HG02678 (cell line): Measurements from ENCODE around the gene CGRRF1.

Experiments used
- ATAC-seq: cut with Tn5 transposase; IDR thresholded peaks from one replicate; pipeline ENCODE4 v1.9.1; 2021; ENCODE audit warnings: mild to moderate bottlenecking, moderate library complexity; ENCODE audit not compliant: unreplicated experiment

CGRRF1 gene

DNA sequence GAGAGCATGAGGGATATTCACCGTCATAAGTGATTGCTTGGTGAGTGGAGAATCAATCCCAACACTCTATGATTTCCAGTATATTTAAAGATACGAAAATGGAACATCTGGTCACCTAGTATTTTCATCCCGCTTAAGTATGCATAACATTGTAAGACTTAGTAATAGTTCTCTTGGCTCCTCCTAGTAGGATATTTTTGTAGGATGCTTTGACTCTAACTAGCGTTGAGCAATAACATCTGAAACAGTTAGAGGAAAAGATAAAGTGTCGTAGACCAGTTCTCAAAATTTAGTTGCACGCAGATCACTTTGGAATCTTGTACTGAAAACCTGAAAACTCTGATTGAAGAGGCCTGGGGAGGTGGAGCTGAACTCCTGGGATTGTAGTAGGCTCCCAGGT is 64.8 kb downstream of the CGRRF1 start:
- ATAC-seq = no peak

DNA sequence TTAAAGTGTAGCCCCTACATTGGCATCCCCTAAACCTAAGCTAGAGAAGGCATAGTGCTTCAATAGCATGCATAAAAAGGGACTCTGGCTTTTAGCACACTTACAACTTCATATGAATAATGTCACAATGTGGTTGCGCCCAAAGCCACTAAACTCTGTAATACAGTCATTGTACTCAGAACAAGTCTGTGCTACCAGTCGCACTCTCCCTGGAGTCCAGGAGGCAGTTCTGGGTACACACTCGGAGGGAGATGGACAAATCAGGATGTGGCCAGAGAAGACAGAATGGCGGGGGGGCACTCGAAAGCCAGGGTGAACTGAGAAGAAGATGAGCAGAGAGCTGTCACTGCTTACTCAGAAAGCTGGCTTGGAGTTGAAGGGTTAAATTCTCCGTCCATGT is 67.8 kb downstream of the CGRRF1 start:
- no peak for ATAC-seq

DNA sequence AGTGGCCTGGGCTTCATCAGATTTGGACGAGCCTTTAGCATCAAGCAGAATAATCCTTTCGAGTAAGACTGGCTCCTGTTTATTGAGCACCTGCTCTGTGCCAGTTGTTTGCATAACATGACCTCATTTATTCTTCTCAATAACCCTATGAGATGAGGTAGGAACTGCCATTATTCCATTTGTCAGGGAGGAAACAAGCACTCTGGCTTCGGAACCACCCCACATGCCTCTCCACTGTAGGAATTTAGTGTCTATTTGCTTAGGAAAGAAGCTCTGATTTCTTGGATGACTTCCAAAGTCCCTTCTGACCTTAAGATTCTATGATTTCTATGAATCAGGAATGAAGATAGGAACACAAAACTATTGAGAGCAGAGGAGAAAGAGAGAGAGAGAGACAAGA is 68.3 kb downstream of the CGRRF1 start:
- ATAC-seq = no peak

DNA sequence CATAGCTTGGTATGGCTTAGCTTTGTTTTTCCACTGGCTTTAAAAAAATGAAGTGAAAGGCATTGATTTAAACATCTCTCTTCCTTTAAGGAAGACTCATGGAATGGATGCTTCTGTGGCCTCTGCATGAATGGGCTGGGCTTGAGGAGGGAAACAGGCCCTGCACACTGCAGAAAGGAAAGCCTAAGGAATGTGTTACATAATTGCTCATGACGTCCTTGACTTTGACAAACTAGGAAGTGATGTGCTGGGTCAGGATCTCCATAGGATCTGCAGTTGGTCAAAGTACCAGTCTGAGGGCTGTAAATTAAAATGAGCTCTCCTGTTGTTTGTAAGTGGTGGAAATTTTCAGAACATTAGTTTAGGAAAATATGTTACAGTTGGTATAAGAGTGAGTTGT is 69.9 kb downstream of the CGRRF1 start:
- no peak for ATAC-seq

DNA sequence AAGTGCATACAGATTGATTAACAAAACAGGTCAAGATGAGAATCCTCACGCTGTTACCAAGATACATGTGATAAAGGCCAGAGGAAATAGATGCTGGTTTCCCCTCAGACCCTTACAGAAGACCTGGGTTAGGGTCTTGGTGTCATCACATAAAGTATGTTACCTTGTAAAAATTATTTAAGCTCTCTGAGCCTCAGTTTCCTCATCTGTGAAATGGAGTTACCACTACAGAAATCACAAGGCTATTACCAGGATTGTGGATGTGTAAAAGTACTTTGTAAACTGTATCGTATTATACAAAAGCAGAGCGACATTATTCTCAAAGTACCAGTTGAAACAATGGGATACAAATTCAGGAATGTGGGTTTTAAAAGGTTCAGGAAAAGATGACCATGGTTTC is 71.2 kb downstream of the CGRRF1 start:
- ATAC-seq = no peak

DNA sequence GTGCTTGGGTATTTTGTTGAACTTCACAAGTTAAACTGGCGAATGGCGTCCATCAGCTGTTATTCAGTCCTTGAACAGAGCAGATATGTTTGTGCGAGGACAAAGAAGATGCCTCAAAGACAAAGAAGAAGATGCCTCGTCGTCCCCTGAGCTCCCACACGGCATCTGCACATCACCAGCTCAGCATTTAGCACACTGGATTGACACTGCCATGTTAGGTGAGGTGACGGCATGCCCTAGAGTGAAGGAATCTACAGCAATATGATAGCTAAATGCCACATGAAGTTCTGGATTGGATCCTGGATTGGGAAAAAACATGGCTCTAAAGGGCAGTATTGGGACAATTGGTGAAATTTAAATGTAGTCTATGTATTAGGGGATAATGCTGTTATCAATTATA is 72.6 kb downstream of the CGRRF1 start:
- ATAC-seq = no peak

DNA sequence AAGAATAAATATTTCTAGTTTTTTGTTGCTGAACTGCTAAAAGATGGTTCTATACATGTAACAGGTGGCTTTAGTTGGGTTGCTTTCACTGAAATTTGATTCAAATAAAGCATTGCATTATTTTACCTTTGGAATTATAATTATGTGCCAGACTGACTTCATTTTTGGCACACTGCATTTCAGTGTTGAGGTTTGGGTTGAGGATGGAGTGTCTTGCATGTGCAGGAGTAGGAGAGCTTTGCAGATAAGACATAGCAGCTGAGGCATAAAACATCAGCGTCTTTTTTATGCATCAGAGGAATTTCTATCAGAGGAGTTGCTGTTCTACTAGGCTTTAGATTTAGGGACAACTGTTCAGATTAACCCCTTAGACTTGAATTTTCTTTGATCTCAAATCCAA is 74.4 kb downstream of the CGRRF1 start:
- ATAC-seq = no peak

DNA sequence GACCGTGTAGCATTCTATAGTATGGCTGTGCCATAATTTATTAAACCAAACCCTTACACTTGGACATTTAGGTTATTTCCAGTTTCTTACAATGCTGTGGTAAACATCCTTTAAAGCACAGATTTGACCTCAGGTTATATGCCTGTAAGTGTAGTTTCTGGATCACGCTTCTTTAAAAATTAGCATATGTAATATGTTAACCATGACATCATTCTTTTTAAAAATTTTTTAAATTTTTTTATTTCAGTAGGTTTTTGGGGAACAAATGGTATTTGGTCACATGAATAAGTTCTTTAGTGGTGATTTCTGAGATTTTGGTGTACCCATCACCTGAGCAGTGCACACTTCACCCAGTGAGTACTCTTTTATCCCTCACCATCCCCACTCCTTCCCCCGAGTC is 75.5 kb downstream of the CGRRF1 start:
- no peak for ATAC-seq
